NK-92 (cell line): ENCODE results near the gene SAMD8.
"Not testable (repeated sequence)": the region's sequence is repeated elsewhere in the genome, so short reads cannot be mapped to it uniquely, and the experiment has no call there.

Experiments
- DNase-seq: peaks from one replicate; lab custom pipeline; 2025; ENCODE audit not compliant: unreplicated experiment; lab: John Stamatoyannopoulos, UW

Gene SAMD8

GRCh38 chr10:75137533-75138438 lies 26.3 kb downstream of the SAMD8 start:
- DNase-seq, result no peak

- DNase-seq, result no peak
Observed at GRCh38 chr10:75140246-75140645, 28.8 kb downstream of the SAMD8 start.

- no peak for DNase-seq
Observed at GRCh38 chr10:75143353-75143752, 31.9 kb downstream of the SAMD8 start.

GRCh38 chr10:75145590-75145989 lies 34.1 kb downstream of the SAMD8 start:
- no peak for DNase-seq

- no peak for DNase-seq
Observed at GRCh38 chr10:75146780-75147179, 35.3 kb downstream of the SAMD8 start.

GRCh38 chr10:75150656-75151055 lies 39.2 kb downstream of the SAMD8 start:
- no peak for DNase-seq

GRCh38 chr10:75159519-75159918 lies 48.1 kb downstream of the SAMD8 start:
- DNase-seq, result no peak

GRCh38 chr10:75165684-75166622 lies 54.5 kb downstream of the SAMD8 start:
- DNase-seq, result no peak

- DNase-seq, result no peak
Observed at GRCh38 chr10:75166623-75166972, 55.1 kb downstream of the SAMD8 start.

- DNase-seq, result no peak
Observed at GRCh38 chr10:75168275-75168674, 56.8 kb downstream of the SAMD8 start.

GRCh38 chr10:75170215-75170614 lies 58.8 kb downstream of the SAMD8 start:
- no peak for DNase-seq

GRCh38 chr10:75175046-75175445 lies 63.6 kb downstream of the SAMD8 start:
- DNase-seq, result no peak

- no peak for DNase-seq
Observed at GRCh38 chr10:75176046-75176445, 64.6 kb downstream of the SAMD8 start.

GRCh38 chr10:75176736-75177135 lies 65.3 kb downstream of the SAMD8 start:
- DNase-seq, result no peak

- no peak for DNase-seq
Observed at GRCh38 chr10:75179657-75180177, 68.3 kb downstream of the SAMD8 start.

GRCh38 chr10:75180592-75180991 lies 69.1 kb downstream of the SAMD8 start:
- no peak for DNase-seq

GRCh38 chr10:75181073-75181472 lies 69.6 kb downstream of the SAMD8 start:
- no peak for DNase-seq

- DNase-seq, result no peak
Observed at GRCh38 chr10:75186310-75186709, 74.9 kb downstream of the SAMD8 start.

- no peak for DNase-seq
Observed at GRCh38 chr10:75187961-75188426, 76.5 kb downstream of the SAMD8 start.

- DNase-seq, result not testable (repeated sequence)
Observed at GRCh38 chr10:75188522-75188921, 77.1 kb downstream of the SAMD8 start.

GRCh38 chr10:75189266-75190096 lies 78.0 kb downstream of the SAMD8 start:
- DNase-seq, result no peak
